Activated CD4-positive, alpha-beta T cell treated with anti-CD3 and anti-CD28 coated beads for 24 hours (primary cell): ENCODE results near the gene ADGRD1.

Experiments
- DNase-seq, 2 donors: peaks; one replicate each; pipeline ENCODE4 v3.0.0-alpha.2; 2020; ENCODE audit warnings: low read depth in 2 of 2

ADGRD1 gene

DNA sequence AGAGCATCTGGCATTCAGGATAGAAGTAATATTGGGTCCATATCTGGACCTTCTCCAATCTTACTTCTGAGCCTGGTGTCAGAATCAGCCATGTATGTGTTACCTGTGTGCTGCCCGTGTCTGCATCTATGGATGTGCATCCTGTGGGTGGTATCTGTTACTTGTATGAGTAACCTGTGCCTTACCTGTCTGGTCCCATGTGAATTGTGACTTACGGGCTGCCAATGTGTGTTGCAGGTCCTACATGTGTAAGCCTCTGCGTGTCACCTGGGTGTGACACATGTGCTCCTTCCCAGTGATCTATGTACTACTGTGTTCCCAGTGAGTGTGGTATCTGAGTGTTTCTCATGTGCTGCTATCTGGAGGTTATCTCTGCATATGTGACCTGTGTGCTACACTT, 208.4 kb downstream of the ADGRD1 start:
- no peak for DNase-seq

DNA sequence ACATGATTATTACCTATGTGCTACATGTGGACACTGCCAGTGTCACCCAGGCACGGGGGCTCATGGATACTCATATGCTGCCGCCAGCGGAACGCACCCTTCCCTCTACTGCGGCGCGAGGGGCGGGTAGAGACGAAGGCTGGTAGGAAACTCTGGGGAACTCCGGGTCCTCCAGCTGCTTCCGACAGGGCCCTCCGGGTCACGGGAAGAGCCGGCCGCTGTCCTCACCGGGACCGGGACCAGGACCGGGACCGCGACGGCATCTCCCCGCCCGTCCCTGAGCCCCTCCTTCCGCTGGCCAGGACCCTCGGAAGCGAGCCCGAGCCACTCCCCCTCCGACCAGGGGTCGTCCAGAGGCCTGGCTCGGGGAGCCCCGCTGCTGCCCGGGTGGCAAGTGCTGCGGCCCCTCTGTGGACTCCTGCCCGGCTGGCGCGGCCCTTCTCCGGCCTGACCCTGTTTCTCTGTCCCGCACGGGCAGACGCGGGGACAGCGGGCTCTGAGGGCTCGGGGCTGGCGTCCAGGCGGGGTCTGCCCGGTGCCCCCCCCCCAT, 209.6 kb downstream of the ADGRD1 start:
- no peak for DNase-seq

DNA sequence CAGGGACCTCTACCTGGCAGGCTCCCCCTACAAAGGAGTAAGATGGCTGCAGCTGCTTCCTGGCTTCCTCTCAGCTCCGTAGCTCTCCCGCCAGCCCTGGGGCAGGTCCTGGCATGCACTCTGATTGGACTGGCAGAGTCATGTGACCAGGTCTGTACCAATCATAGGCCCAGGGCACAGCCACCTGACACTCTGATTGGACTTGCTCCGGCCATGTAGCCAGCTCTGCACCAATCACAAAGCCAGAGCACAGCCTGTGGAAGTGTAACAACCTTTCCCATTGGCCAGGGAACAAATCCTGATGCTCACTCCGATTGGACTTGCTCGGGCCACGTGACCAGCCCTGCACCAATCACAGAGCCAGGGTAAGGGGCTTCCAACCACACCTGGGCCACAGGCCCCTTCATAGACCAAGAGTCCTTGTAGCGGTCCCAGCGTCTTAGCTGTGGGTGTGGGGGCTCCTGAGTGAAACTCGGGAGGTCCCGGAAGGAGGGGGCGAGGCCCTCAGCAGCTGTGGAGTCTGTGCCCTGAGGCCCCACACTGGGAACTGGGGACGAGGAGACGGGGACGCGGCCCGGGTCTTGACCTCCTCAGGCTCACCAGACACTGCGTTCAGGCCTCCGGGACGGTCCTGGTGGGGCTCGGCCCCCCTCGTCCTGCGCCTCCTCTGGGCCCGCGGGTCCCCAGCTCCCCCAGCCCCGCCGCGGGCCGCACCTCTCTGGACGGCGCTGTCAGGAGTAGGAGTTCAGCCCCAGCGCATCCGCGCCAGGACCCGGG, 210.6 kb downstream of the ADGRD1 start:
- DNase-seq = no peak

DNA sequence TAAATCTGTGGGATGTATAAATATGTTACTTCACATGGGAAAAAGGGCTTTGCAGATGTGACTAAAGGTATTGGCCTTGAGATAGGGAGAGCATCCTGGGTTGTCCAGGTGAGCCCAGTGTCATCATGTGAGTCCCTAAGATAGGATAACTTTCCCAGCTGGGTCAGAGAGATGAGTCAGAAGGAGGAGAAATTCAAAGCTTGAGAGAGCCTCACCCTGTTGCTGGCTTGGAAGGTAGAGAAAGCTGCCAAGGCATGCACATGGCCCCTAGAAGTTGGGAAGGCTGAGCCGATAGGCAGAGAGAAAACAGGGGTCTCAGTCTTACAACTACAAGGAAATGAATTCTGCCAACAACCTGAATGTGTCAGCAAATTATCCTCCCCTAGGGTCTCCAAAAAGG, 213.0 kb downstream of the ADGRD1 start:
- no peak for DNase-seq

DNA sequence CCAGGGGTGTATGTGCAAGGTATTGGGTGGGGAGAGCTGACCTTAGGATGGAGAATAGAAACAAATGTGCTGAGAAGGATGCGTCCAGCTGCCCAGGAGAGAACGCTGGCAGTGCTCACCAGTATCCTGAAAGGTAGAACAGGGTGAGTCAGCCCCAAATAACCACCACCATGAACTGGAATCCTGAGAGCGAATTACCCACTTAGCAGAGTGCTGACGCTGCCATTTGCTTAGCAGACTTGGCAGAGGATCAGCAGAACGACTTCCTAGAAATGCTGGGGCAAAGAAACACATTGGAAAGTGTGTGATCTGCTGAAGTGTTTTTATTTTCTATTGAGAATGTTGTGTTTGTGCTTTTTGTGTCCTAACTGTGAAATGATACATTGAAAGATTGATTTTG, 213.6 kb downstream of the ADGRD1 start:
- DNase-seq = no peak

DNA sequence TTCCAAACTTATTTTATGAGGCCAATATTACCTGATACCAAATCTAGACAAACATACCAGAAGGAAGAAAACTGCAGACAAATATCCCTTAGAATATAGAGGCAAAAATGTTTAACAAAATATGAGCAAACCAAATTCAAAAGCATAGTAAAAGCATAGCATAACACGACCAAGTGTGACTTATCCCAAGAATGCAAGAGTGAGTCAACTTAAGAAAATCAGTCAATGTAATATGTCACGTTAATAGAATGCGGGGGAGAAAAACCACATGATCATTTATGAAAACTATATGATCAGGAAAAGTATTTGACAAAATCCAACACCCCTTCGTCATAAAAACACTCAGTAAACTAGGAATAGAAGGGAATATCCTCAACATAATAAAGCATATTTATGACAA, 217.3 kb downstream of the ADGRD1 start:
- no peak for DNase-seq

DNA sequence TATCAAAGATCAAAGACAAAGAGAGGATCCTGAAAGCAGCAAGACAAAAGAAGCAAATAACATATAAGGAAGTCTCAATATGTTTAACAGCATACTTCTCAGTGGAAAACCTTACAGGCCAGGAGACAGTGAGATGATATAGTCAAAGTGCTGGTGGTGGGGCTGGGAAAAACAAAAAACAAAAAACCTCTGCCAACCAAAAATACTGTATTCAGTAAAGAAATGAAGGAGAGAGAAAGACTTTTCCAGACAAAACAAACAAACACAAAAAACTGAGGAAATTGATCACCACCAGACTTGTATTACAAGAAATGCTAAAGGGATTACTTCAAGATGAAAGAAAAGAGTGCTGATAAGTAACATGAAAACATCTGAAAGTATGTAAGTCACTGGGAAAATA, 221.2 kb downstream of the ADGRD1 start:
- DNase-seq = no peak

DNA sequence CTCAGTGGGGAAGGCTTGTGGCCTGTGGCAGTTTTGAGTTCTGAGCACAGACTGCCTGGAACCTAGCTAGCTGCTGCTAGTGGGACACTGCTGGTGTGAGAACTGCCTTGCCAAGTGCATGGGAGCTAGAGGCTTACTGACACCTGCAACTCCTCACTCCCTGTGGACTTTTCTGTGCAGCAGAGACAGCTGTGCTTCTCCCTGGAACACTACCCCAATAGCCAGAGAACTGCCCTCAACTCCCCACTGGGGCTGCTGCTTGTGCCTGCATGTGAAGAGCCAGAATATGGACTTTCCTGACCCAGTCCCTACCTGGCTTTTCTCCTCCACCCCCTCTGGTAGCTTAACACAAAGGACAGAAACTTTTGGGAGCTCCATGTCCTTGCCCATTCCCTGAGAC, 222.6 kb downstream of the ADGRD1 start:
- no peak for DNase-seq

DNA sequence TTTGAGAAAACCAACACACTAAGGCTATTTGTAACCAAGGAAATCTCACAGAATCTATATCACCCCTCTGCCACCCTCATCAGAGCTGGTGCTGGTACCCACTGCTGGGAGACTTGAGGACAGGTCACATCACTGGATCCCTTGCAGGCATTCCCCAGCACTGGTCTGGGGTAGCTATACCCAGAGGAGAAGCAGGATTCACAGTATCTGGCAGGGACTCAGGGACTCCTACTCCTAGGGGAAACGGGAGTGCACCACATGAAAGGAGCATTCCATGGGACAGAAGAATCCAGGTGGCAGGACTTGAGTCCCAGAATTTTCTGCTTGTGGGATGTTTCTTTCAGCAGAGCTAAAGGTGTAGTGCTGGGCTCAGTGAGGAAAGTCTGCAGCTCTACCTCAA, 223.2 kb downstream of the ADGRD1 start:
- no peak for DNase-seq

DNA sequence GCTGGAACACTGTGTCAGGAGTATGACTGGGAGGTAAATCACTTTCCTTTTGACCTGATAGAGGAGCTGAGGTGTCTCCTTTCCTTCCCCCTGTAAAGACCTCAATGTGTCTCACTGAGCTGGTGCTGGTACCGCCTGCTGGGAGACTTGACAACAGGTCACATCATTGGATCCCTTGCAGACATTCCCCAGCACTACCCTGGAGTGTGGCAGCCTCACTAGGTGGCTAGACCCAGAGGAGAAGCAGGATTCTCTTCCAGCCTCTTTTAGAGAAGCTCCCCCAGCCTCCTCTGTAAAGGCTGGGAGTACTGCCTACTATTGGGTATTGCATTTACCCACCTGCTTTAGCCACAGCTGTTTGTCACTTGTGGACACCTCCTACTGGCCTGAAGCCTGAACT, 223.9 kb downstream of the ADGRD1 start:
- DNase-seq = no peak

DNA sequence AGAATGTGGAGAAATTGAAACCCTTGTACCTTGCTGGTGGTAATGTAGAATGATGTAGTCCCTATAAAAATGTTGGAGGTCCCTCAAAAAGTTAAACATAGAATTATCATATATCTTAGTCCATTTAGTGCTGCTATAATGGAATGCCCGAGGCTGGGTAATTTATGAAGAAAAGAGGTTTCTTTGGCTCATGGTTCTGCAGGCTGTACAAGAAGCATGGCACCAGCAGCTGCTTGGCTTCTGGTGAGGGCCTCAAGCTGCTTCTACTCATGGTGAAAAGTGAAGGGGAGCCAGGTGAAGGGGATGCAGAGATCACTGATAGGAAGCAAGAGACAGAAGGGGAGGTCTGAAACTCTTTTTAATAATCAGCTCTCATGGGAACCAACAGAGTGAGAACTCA, 233.9 kb downstream of the ADGRD1 start:
- DNase-seq = no peak

DNA sequence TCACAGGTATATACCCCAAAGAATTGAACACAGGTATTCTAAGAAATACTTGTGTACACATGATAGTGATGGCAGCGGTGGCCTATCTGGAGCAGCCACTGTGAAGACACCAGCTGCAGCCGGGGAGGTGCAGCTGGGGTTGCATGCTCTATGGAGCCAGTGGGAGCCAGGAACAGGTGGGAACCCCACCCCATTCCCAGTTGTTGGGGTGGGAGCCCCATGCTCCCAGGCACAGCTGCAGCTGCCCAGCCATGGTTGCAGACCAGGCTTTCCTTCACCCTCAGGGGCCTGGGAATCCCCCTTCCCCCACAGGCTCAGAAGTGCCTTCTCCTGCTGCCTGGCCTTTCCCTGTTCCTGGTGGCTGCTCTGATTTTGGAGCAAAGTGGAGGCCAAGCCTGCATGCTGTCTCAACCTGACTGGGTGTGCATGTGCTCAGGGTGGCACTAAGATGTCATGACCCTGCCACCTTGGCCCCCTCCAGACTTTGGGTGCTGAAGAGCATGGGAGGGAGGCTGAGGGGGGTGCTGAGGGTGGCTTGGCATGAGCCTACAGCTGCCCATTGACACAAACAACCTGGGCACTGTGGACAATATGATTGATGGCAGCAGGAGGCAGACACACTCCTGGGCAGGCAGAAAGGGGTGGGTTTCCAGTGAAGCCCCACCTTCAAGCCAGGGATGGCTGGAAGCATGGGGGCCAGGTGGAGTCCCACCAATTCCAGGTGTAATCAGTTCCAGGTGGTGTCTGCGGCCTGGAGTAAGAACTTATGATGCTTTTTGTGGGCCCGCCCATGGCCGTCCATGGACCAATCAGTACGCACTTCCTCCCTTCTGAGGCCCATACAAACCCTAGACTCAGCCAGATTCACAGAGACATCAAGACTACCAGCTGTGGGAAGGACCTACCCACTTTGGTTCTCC, 234.7 kb downstream of the ADGRD1 start:
- DNase-seq = no peak

DNA sequence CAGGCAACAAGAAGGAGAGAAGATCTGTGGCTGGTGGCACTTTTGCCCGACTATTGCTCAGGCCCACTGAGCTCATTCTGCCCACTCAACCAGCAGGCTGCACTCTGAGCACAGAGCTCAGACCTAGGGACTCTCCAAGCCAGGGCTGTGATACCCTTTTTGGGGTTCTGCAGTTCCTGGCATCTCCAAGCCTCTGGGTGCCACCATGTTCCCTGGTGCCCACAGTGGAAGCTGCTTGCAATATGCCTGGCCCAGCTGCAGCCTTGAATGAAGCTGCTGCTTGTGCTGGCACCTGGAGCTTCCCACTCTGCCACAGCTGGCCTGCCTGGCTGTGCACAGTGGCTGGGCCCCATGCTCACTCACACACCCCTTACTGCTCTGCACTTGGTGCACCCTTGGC, 236.1 kb downstream of the ADGRD1 start:
- DNase-seq = no peak

DNA sequence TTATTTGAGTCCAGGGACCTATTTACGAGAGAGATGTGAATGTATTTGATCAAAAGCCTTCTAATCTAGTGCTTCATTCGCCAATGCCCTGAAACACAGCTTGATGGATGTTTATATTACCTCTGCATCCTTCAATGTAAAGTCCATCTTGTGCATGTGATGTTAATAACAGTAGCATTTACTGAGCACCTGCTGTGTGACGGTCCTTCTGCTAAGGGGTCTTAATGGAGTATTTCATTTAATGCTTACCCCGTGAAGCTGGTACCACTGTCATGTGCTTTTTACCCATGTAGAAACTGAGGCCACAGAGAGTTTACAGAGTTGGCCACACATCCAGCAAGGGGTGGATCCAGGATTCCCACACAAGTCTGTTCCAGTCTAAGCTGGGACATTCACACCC, 237.3 kb downstream of the ADGRD1 start:
- DNase-seq = no peak
